ENCODE measurements around the gene AARS2.
"Not testable (repeated sequence)": the region's sequence is repeated elsewhere in the genome, so short reads cannot be mapped to it uniquely, and the experiment has no call there.

The AARS2 gene

DNA sequence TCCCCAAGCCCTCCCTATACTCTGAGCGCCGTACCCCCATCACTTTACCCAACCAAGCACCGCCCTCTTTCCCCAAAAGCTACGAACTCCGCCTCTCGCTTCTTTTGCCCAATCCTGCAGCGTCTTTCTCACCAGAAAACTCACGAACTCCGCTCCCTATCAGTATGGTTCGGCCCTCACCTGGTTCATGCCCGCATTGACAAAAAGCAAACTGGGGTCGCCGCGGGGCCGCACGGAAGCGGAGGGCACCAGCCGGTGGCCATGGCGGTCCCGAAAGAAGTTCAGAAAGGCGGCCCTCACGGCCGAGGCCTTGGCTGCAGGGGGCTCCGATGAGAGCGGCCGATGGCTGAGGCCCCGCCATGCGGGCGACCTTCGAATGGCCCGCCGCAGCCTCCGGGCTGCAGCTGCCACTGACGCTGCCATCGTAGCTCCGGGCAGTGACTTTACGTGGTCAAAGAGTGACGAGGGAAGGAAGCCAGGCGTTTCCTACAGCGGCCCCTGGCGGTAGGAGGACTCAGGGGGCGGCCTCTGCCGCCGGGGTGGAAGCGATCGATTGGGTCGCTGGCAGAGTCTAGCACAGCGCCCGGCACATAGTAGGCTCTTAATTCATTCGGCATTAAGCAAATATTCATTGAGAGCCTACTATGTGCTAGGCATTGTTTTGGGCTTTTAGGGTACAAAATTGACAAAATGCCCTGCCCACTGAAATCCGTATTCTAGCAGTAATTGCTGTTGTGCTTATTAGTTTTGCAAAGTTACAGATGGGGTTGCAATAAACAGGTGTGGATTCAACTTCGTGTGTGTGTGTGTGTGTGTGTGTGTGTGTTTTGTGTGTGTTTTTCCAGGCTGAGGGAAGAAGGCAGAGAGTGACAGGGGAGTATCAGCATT lies at the start of gene AARS2:
Gene AARS2, minus strand, starts transcription at position 447 of the 888 bp plus-strand sequence. Its CDS starts 24 bp downstream, at position 423.
- DNase-seq = peak; percentile 70 to 92 (median 84)

DNA sequence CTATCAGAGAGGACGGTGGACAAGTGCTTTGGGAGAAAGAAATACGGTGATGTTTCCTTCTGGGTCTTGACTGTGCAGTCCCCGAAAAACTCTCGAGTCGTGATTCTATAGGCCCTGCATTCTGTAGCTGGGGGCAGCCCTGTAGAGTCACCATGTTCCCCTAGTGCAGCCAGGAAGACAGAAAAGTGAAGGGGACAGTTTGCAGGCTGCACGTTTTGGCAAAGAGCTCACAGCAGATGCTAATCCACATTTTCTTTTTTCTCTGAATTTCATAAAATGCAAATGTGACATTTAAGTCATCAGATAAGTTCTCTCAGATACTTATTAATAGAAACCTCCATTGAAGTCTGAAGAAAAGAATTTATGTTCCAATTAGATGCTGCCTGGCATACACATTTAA lies 48.8 kb upstream of the AARS2 start:
- no peak for DNase-seq

DNA sequence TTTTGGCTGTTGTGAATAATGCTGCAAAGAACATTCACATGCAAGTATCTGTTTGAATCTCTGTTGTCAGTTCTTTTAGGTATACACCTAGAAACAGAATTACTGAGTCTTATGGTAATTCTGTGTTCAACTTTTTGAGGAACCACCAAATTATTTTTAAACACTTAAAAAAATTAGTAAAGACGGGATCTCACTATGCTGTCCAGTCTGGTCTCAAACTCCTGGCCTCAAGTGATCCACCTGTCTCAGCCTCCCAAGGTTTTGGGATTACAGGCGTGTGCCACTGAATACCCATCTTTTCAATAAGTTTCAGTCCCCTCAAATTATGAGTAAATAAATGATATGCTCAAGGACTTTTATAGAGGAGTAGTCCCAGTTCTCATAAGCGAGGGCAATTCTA lies 46.8 kb upstream of the AARS2 start:
- DNase-seq = no peak

DNA sequence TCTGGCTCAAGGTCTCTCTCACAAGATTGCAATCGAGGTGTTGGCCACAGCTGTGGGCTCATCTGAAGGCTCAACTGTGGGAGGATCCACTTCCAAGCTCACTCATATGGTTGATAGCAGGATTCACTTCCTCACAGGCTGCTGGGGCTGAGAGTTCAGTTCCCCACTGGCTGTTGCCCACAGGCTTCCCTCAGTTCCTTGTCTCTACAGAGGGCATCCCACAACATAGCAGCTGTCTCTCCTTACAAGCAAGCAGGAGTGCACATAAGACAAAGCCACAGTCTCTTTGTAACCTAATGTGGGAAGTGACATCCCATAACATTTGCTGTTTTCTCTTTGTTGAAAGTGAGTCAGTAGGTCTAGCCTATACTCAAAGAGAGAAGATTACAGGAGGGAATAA lies 43.3 kb upstream of the AARS2 start:
- no peak for DNase-seq

DNA sequence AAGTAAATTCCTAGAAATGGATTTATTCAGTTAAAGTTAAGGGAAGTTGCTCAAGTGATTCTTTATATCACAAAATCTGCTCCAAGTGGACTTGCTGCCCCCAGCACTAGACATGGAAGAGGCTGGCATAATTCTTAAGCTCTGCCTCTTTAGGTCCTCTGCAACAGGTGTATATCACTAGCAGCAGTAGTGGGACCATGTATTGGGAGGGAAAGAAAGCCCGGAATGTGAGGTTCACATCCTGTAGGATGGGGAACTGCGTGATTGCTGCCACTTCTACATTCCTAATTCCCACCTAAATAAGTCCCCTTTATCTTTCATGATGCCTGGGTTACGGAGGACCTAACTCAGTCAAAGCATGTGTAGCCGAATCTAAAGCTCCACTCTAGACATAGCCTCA lies 42.5 kb upstream of the AARS2 start:
- no peak for DNase-seq

- no peak for DNase-seq
Observed at GRCh38 chr6:44353336-44353735, 40.2 kb upstream of the AARS2 start.

DNA sequence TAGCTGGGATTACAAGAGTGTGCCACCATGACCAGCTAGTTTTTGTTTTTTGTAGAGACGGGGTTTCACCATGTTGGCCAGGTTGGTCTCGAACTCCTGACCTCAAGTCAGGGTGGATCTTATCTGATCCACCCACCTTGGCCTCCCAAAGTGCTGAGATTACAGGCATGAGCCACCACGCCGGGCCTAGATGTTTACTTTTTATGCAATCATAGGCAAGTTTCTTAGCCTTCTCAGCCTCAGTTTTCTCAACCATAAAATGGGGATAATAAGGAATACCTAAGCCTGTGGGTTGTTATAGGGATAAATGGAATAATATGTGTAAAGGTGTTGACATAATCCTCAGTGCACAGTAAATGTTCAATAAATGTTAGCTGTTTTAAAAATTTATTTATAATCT lies 39.1 kb upstream of the AARS2 start:
- no peak for DNase-seq

- DNase-seq = not testable (repeated sequence)
Observed at GRCh38 chr6:44350650-44350994, 37.5 kb upstream of the AARS2 start.

DNA sequence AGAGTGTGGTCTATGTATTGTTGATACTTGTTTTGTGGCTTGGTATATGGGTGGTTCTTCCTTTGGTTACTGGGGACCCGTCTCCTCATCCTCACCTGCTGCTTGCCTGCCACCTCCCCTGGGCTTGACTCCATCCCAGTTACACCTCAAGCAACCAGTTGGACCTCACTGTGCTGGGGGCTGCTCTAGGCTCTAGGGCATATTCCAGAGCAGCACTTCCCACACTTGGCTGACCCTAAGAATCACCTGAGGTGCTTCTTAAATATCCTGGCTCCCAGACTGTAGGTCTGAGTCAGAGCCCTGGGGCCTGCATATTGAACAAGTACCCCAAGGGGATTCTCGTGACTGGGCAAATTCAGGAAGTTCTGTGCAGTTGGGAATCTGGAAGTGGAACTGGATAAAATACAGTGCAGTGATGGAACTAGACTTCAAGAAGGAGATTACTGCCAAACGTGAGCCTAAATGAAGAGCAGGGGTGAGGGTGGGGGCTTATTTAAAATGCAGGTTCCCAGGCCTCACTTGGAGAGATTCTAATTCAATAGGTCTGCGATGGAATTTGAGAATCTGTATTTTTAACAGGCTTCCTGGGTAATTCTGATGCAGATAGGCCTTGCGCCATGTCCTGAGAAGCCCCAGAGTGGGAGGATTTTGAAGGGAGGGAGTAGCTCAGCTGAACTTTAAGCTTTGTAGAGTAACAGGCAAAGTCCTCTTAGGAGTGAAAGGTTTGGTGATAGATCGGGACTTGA lies 36.9 kb upstream of the AARS2 start:
- no peak for DNase-seq

DNA sequence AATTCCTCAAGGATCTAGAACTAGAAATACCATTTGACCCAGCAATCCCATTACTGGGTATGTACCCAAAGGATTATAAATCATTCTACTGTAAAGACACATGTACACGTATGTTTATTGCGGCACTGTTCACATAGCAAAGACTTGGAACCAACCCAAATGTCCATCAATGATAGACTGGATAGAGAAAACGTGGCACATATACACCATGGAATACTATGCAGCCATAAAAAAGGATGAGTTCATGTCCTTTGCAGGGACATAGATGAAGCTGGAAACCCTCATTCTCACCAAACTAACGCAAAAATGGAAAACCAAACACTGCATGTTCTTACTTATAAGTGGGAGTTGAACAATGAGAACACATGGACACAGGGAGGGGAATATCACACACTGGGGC lies 33.7 kb upstream of the AARS2 start:
- DNase-seq = not testable (repeated sequence)

DNA sequence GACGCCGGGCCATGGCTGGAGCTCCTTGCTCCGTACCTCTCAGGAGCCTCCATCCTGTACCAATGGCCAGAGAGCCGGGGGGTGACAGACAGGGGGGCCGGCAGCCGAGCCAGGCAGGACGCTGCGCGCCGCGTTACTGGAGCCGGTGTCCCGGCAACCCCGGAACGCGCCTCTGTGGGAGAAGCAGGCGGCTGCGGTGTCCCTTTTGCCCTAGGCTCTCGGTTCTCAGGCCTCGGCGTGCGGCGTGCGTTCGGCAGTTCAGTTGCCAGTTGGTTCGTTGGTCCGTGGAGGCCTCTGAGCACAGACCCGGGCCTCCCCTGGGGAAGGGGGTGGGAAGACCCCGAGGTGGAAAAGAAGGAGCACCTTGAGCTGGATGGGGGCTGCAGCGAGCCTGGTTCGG lies 29.3 kb upstream of the AARS2 start, which contains the start of gene SPATS1:
Gene SPATS1, plus strand, starts transcription at position 162 of the 400 bp plus-strand sequence. CDS start 446 bp downstream, outside the sequence.
- DNase-seq = no peak

GRCh38 chr6:44342052-44342451 lies 28.9 kb upstream of the AARS2 start:
- DNase-seq = no peak

GRCh38 chr6:44341095-44341890 lies 28.1 kb upstream of the AARS2 start:
- DNase-seq = no peak

DNA sequence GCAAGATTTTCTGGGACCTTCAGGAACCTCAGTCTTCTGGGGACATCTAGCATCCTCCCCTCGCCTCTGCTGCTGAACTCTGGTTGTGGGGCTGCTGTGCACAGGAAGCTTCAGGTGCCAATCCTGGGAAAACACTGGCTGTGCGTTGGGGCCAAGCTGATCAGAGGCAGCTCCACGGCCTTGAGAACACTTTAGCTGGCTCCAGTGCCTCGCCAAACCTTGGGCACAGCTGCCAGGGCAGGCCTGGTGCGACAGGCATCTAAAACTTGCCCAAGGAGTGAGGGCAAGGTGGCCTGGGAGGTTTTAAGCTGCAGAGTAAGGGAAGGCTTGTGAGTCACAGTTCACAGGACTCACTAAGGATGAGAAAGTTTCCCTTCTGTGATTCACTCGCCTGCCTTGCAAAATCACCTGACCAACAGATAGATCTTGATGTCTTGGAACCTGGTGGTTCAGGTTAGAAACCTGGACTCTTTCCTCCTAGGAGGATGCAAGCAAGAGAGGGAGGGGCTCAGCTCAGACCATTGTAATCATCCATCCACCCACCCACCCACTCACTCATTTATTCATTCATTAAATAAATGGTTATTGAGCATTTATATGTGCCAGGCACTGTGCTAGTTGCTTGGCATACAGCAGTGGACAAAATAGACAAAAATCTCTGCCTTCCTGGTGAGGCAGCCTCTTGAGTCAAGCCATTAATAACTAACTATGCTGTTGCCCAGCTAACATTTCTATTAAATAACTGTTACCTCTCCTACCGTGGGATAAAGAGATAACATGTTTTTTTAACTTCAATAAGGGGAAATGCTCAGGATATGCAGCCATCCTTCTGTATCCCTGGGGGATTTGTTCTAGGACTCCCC lies 26.8 kb upstream of the AARS2 start:
- no peak for DNase-seq

DNA sequence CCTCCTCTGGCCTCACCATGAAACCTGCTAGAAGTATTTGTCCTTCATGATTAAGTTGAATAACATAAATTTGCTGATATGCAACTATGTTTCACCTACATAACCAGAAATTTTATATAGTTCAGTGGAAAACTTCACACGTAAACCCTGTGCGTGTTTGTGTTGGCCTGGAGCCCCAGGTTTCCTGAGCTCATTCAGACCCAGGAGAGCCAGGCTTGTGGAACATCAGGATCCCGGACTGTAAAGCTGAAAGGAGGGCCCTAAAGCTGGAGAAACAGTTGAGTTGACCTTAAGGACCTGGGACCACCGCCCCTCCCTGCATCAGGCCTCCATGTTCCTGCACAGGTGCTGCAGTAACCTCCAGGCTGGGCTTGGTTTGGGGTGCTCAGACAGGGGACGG lies 26.2 kb upstream of the AARS2 start:
- no peak for DNase-seq

GRCh38 chr6:44338228-44339122 lies 25.3 kb upstream of the AARS2 start:
- peak; percentile 26 to 65 (median 47) for DNase-seq

DNA sequence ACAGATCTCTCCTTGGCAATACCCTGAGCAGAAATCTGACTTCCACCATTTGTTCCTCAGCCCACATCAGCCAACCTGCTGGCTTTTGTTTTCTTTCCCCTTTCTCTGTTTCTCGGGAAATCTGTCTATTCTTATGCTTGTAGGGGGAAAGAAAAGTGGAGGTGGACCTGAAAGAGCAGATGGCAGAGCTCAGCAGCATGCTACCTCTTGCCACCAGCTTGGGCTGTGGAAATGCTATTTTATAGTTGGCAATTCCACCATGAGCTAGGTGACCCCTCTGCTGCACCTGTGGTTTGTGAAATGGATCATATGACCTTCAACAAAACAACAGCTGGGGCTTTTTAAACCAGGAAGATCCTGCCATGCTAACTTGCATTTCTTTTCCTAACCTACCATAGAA lies 22.5 kb upstream of the AARS2 start:
- DNase-seq = no peak

DNA sequence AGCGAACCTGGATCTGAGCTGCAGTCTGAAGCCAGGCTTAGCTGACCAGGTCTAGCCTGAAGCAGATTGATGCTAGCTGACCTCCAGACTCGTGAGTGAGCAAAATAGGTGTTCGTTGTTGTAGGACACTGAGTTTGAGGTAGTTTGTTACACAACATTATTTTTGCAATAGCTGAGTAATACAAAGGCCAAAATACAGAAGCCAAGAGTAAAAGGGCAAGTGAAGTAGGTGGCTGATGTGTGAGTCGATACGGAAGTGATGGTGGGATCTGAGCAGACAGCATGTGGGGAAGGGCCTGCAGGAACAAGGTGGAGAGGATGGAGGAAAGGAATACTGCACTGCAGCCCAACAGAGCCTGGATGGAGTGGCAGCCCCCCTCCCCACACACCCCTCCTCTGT lies 20.8 kb upstream of the AARS2 start:
- no peak for DNase-seq

GRCh38 chr6:44333273-44333919 lies 20.2 kb upstream of the AARS2 start:
- no peak for DNase-seq

DNA sequence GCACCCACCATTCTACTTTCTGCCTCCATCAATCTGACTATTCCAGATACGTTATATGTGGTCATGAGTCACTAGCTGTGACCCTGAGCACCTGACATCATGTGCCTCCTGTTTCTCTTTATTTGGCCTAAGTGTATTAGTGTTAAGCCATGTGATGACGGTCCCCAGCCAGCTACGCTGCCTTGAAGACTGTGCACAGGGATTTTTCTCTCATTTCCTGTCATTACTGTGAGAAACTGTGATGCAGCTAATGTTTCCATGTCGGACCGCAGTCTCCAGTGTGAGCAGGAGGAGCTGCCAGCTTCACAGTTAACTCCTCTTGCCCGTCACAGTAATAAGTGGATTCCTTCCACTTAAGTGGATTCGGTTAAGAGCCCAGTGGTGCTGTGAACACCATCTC lies 19.4 kb upstream of the AARS2 start:
- no peak for DNase-seq

DNA sequence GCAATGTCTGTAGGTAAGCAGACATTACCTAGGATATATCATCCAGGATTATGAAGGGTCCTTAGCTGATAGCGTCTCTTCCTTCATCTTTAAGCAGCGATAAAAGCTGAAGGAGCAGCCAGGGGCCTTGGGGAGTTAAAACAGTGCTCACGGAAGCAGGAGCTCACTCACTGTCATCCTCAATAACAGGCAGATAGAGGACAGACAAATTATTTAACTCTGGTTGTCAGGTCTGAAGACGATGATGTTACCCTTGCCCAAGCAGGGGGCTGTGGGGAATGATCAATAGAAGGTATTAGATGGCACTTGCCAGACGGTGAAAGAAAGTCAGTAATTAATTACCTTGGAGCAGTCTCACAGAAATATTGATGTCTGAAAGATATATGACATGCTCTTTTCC lies 16.7 kb upstream of the AARS2 start:
- no peak for DNase-seq

All from stimulated activated naive CD4-positive, alpha-beta T cell (primary cell).